ENCODE measurements around the gene TERC. TPM values are rescaled to one million over a fixed set of nuclear protein-coding genes. Genes with fewer than 3 reads are reported as not detected.

The TERC gene
- total and polyA plus RNA-seq, 2 donors = 136 TPM; not detected in 1

- H3K4me1 ChIP-seq (ENCODE audit: control insufficient read depth in 2 of 2, insufficient read depth in 2 of 2, low read length in 2 of 2) = no peaks in the 10 kb centered on the region
- peaks cover 0 to 12% of the 10 kb centered on the region in 2 donors for H3K36me3 ChIP-seq (ENCODE audit: control insufficient read depth in 2 of 2, insufficient read depth in 2 of 2, low read length in 1 of 2)
- H3K9me3 ChIP-seq (ENCODE audit: control insufficient read depth in 2 of 2, insufficient read depth in 1 of 2, low read length in 1 of 2) = no peaks in the 10 kb centered on the region
- 98% methylated on average over 1 of the region's 1 CpG for WGBS
- H3K27me3 ChIP-seq (ENCODE audit: control insufficient read depth in 2 of 2, insufficient read depth in 1 of 2, low read length in 1 of 2) = no peaks in the 10 kb centered on the region
- H3K4me3 ChIP-seq (ENCODE audit: low read length in 2 of 2) = no peak overlapping the region
- no peak overlapping the region for H3K27ac ChIP-seq (ENCODE audit: low read depth in 1 of 2, low read length in 1 of 2)
- DNase-seq (ENCODE audit: low read depth in 6 of 9, low spot score in 9 of 9) = no peak
Observed at GRCh38 chr3:169792359-169792758, 27.5 kb upstream of the TERC start.

DNA sequence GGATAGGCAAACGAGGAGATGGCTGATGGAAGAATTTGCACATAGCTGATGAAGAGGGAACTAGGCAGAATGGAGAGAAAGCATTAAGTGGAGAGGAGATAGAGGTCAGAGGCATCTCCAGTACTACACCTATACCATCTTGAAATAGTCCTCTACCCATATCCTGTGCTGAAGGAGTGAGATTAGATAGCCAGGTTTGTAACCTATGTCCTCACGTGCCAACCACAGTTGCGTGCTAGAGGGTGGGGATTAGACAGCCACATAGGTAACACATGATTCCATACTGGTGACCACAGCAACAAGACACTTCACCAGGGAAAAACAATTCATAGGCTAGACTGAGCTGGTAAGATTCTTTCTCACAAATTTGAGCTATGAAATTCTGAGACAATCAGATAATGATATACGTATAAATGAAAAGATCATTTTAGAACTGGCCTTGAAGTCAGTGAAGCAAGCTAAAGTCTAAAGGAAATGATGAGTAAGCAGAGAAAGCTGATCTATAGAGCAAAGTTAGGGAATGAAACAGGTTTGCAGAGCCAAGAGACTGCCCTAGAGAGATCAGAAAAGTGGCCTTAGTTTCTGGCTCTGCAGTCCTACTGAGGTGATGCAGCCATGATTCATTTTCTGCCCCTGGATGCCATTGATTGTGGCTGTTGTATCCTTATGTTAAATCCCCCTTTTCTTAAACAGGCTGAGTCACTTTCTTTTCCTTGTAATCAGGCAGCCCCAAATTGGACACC, 26.0 kb upstream of the TERC start:
- DNase-seq (ENCODE audit: low read depth in 6 of 9, low spot score in 9 of 9) = no peak
- H3K36me3 ChIP-seq (ENCODE audit: control insufficient read depth in 2 of 2, insufficient read depth in 2 of 2, low read length in 1 of 2) = peaks cover 0 to 20% of the 10 kb centered on the region in 2 donors
- WGBS = 97% methylated on average over 4 of the region's 4 CpGs

DNA sequence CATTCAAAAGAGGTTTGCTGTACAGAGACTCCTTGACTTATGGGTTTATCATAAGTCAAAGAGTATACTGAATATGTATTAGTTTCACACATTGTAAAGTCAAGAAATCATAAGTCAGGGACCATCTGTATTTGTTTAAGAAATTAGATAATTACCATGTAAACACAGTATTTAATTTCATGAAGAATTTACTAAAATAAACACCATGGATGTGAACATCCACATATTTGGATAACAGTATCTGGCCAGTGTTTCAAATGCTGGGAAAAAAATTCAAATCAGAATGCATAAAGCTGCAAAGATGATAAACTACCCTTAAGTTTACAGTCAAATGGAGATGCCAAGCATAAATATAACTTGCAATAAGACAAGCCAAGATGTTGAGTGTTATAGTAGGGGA, 25.4 kb upstream of the TERC start:
- Histone ChIP-seq H3K27ac (ENCODE audit: low read depth in 1 of 2, low read length in 1 of 2) (no peak overlapping the region), H3K27me3 (ENCODE audit: control insufficient read depth in 2 of 2, insufficient read depth in 1 of 2, low read length in 1 of 2) (no peaks in the 10 kb centered on the region), H3K4me1 (ENCODE audit: control insufficient read depth in 2 of 2, insufficient read depth in 2 of 2, low read length in 2 of 2) (no peaks in the 10 kb centered on the region), H3K36me3 (ENCODE audit: control insufficient read depth in 2 of 2, insufficient read depth in 2 of 2, low read length in 1 of 2) (peaks cover 5 to 26% of the 10 kb centered on the region in 2 donors), H3K9me3 (ENCODE audit: control insufficient read depth in 2 of 2, insufficient read depth in 1 of 2, low read length in 1 of 2) (no peaks in the 10 kb centered on the region), H3K4me3 (ENCODE audit: low read length in 2 of 2) (no peak overlapping the region)
- no peak for DNase-seq (ENCODE audit: low read depth in 6 of 9, low spot score in 9 of 9)

More for the DNA sequence above, 26.0 kb upstream of the TERC start:
- Histone ChIP-seq H3K4me3 (ENCODE audit: low read length in 2 of 2) (no peak overlapping the region), H3K27me3 (ENCODE audit: control insufficient read depth in 2 of 2, insufficient read depth in 1 of 2, low read length in 1 of 2) (no peaks in the 10 kb centered on the region), H3K4me1 (ENCODE audit: control insufficient read depth in 2 of 2, insufficient read depth in 2 of 2, low read length in 2 of 2) (no peaks in the 10 kb centered on the region), H3K9me3 (ENCODE audit: control insufficient read depth in 2 of 2, insufficient read depth in 1 of 2, low read length in 1 of 2) (no peaks in the 10 kb centered on the region), H3K27ac (ENCODE audit: low read depth in 1 of 2, low read length in 1 of 2) (no peak overlapping the region)

DNA sequence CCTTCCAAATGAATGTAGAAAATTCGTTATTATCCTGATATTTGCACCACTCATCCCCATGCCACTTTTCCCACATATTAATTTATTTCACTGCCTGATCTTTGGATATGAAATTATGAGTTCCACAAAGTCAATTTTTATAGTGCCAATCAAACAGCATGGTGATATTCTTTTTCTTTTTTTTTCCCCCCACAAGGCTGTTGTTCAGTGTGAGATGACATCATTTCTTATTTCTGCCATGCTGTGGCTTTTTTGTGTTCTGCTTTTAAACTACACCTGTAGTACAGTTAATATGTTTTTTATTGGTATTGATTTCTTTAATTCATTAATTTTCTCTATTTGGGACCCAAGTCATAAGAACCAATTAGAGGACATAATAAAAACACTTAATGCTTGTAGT, 22.9 kb upstream of the TERC start:
- H3K27me3 ChIP-seq (ENCODE audit: control insufficient read depth in 2 of 2, insufficient read depth in 1 of 2, low read length in 1 of 2) = no peaks in the 10 kb centered on the region
- H3K4me3 ChIP-seq (ENCODE audit: low read length in 2 of 2) = no peak overlapping the region
- H3K27ac ChIP-seq (ENCODE audit: low read depth in 1 of 2, low read length in 1 of 2) = no peak overlapping the region
- peaks cover 5 to 32% of the 10 kb centered on the region in 2 donors for H3K36me3 ChIP-seq (ENCODE audit: control insufficient read depth in 2 of 2, insufficient read depth in 2 of 2, low read length in 1 of 2)
- no peaks in the 10 kb centered on the region for H3K4me1 ChIP-seq (ENCODE audit: control insufficient read depth in 2 of 2, insufficient read depth in 2 of 2, low read length in 2 of 2)
- DNase-seq (ENCODE audit: low read depth in 6 of 9, low spot score in 9 of 9) = no peak
- WGBS = 99% methylated on average over 1 of the region's 1 CpG
- H3K9me3 ChIP-seq (ENCODE audit: control insufficient read depth in 2 of 2, insufficient read depth in 1 of 2, low read length in 1 of 2) = no peaks in the 10 kb centered on the region

DNA sequence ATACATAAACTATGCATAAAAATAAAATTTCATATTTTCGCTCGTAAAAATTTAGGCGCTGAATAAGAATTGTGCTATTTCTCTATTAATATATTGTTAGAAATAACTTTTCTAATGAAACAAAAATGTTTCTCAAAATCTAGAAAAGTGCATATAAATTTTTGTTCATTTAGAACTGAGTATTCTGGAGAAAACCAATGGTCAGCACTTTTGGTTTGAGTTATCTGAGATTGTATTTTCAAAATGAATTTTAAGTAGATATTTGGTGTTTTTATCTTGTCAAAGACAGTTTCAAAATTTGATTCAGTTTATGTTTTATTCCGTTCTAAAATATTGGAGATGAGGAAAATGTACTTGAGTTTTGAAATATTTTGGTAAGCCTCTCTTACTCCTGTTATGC, 22.3 kb upstream of the TERC start:
- no peaks in the 10 kb centered on the region for H3K4me1 ChIP-seq (ENCODE audit: control insufficient read depth in 2 of 2, insufficient read depth in 2 of 2, low read length in 2 of 2)
- H3K27ac ChIP-seq (ENCODE audit: low read depth in 1 of 2, low read length in 1 of 2) = no peak overlapping the region
- DNase-seq (ENCODE audit: low read depth in 6 of 9, low spot score in 9 of 9) = no peak
- WGBS = 99% methylated on average over 4 of the region's 4 CpGs
- H3K9me3 ChIP-seq (ENCODE audit: control insufficient read depth in 2 of 2, insufficient read depth in 1 of 2, low read length in 1 of 2) = no peaks in the 10 kb centered on the region
- no peak overlapping the region for H3K4me3 ChIP-seq (ENCODE audit: low read length in 2 of 2)
- H3K36me3 ChIP-seq (ENCODE audit: control insufficient read depth in 2 of 2, insufficient read depth in 2 of 2, low read length in 1 of 2) = peaks cover 9 to 31% of the 10 kb centered on the region in 2 donors
- H3K27me3 ChIP-seq (ENCODE audit: control insufficient read depth in 2 of 2, insufficient read depth in 1 of 2, low read length in 1 of 2) = no peaks in the 10 kb centered on the region

DNA sequence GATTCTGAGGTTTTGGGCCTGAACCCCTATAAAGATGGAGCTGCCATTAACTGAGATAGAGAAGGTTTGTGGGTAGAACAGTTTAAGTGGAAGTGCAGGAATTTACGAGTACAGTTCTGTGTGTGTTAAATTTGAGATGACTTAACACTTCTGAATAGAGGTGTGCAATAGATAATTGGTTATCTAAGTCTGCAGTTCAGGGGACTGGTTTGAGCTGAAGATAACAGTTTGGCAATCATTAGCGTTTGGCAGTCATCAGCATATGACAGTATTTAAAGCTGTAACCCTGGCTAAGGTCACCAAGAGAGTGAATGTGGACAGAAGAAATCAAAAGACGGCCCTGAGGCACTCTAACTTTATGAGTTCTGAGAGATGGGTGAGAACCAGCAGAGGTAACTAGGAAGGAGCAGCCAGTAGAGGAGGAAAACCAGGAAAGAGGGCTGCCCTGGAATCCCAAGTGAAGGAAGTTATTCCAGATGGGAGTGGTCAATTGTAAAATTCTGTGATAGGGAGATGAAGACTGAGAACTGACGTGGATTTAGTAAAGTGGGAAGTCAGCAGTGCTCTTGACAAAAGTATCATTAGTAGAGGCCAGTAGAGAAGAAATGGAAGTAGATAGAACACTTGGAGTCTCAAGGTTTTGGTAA, 16.5 kb upstream of the TERC start:
- no peak overlapping the region for H3K27ac ChIP-seq (ENCODE audit: low read depth in 1 of 2, low read length in 1 of 2)

DNA sequence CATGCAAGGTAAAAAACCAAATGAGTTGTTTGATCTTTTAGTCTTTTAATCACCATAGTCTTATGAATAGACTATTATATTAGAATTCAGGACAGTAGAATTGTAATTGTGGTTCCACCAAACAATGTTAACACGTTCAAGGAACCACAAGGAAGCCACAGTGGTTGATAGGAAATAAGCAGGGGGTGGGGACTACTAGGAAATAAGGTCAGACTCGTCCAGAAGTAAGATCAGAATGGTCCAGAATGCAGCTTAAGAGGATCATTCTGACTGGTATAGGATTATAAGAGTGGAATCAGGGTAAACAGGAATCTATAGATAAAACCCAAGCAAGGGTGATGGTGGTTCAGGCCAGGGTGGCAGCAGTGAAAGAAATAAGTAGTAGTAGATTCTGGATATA, 15.9 kb upstream of the TERC start:
- peaks cover 31 to 66% of the 10 kb centered on the region in 2 donors for H3K36me3 ChIP-seq (ENCODE audit: control insufficient read depth in 2 of 2, insufficient read depth in 2 of 2, low read length in 1 of 2)
- H3K27ac ChIP-seq (ENCODE audit: low read depth in 1 of 2, low read length in 1 of 2) = no peak overlapping the region
- no peaks in the 10 kb centered on the region for H3K4me1 ChIP-seq (ENCODE audit: control insufficient read depth in 2 of 2, insufficient read depth in 2 of 2, low read length in 2 of 2)
- WGBS = 24% methylated on average over 2 of the region's 2 CpGs
- H3K4me3 ChIP-seq (ENCODE audit: low read length in 2 of 2) = no peak overlapping the region
- no peaks in the 10 kb centered on the region for H3K9me3 ChIP-seq (ENCODE audit: control insufficient read depth in 2 of 2, insufficient read depth in 1 of 2, low read length in 1 of 2)
- no peaks in the 10 kb centered on the region for H3K27me3 ChIP-seq (ENCODE audit: control insufficient read depth in 2 of 2, insufficient read depth in 1 of 2, low read length in 1 of 2)
- no peak for DNase-seq (ENCODE audit: low read depth in 6 of 9, low spot score in 9 of 9)

More for the DNA sequence above, 16.5 kb upstream of the TERC start:
- Histone ChIP-seq H3K9me3 (ENCODE audit: control insufficient read depth in 2 of 2, insufficient read depth in 1 of 2, low read length in 1 of 2) (no peaks in the 10 kb centered on the region), H3K27me3 (ENCODE audit: control insufficient read depth in 2 of 2, insufficient read depth in 1 of 2, low read length in 1 of 2) (no peaks in the 10 kb centered on the region), H3K4me1 (ENCODE audit: control insufficient read depth in 2 of 2, insufficient read depth in 2 of 2, low read length in 2 of 2) (no peaks in the 10 kb centered on the region), H3K4me3 (ENCODE audit: low read length in 2 of 2) (no peak overlapping the region), H3K36me3 (ENCODE audit: control insufficient read depth in 2 of 2, insufficient read depth in 2 of 2, low read length in 1 of 2) (peaks cover 31 to 67% of the 10 kb centered on the region in 2 donors)
- no peak for DNase-seq (ENCODE audit: low read depth in 6 of 9, low spot score in 9 of 9)
- 97% methylated on average over 4 of the region's 4 CpGs for WGBS

- Histone ChIP-seq H3K4me1 (ENCODE audit: control insufficient read depth in 2 of 2, insufficient read depth in 2 of 2, low read length in 2 of 2) (peaks cover 3 to 5% of the 10 kb centered on the region in 2 donors), H3K4me3 (ENCODE audit: low read length in 2 of 2) (no peak overlapping the region)
Observed at GRCh38 chr3:169777822-169778221, 13.0 kb upstream of the TERC start.

GRCh38 chr3:169774186-169774585, 9.3 kb upstream of the TERC start:
- Histone ChIP-seq H3K27me3 (ENCODE audit: control insufficient read depth in 2 of 2, insufficient read depth in 1 of 2, low read length in 1 of 2) (peaks cover 0 to 2% of the 10 kb centered on the region in 2 donors), H3K27ac (ENCODE audit: low read depth in 1 of 2, low read length in 1 of 2) (peak overlapping the region in 1 of 2 donors; percentile 97), H3K4me1 (ENCODE audit: control insufficient read depth in 2 of 2, insufficient read depth in 2 of 2, low read length in 2 of 2) (peaks cover 3 to 5% of the 10 kb centered on the region in 2 donors), H3K9me3 (ENCODE audit: control insufficient read depth in 2 of 2, insufficient read depth in 1 of 2, low read length in 1 of 2) (no peaks in the 10 kb centered on the region), H3K36me3 (ENCODE audit: control insufficient read depth in 2 of 2, insufficient read depth in 2 of 2, low read length in 1 of 2) (peaks cover 5 to 25% of the 10 kb centered on the region in 2 donors), H3K4me3 (ENCODE audit: low read length in 2 of 2) (peak overlapping the region; percentile 64 to 83)
- DNase-seq (ENCODE audit: low read depth in 6 of 9, low spot score in 9 of 9) = no peak
- WGBS = 78% methylated on average over 5 of the region's 5 CpGs

More at GRCh38 chr3:169777822-169778221, 13.0 kb upstream of the TERC start:
- H3K27me3 ChIP-seq (ENCODE audit: control insufficient read depth in 2 of 2, insufficient read depth in 1 of 2, low read length in 1 of 2) = no peaks in the 10 kb centered on the region
- 87% methylated on average over 4 of the region's 4 CpGs for WGBS
- no peak for DNase-seq (ENCODE audit: low read depth in 6 of 9, low spot score in 9 of 9)
- no peak overlapping the region for H3K27ac ChIP-seq (ENCODE audit: low read depth in 1 of 2, low read length in 1 of 2)
- H3K9me3 ChIP-seq (ENCODE audit: control insufficient read depth in 2 of 2, insufficient read depth in 1 of 2, low read length in 1 of 2) = no peaks in the 10 kb centered on the region
- peaks cover 26 to 55% of the 10 kb centered on the region in 2 donors for H3K36me3 ChIP-seq (ENCODE audit: control insufficient read depth in 2 of 2, insufficient read depth in 2 of 2, low read length in 1 of 2)
